ENCODE measurements around the gene AGBL4.

DNA sequence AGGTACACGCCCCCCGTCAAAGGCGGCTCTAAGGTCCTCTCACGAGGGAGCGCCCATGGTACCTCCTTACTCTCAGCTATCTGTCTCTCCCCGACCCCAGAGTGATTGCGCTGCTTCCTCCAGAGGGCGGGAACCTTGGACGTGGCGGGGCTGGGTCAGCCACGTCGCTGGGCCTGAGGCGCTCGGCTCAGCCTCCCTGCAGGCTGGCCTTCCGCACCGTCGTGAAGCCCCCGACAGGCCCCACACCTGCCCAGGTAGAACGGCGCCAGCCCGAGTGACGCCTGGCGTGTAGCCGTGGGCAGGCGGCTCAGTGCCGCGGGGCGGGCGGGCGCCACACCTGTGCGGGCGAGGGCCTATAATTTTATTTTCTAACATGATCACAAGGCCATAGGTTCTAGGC lies 1124.9 kb downstream of the AGBL4 start:
- TF ChIP-seq GATA2 (IDR thresholded peaks at IDR 0.05; ENCODE audit: low read depth, low read length) (no peak), GATA3 (IDR thresholded peaks at IDR 0.05; ENCODE audit: low read depth, low read length) (no peak)

Data from SH-SY5Y (cell line).